Erythroblast (primary cell): ENCODE results near the gene NOM1.

Experiments used
- DNase-seq, 2 experiments: peaks; one replicate each; lab custom pipeline; 2025; lab: John Stamatoyannopoulos, UW
- GATA1 ChIP-seq: IDR thresholded peaks from 2 replicates; pipeline ENCODE4 v1.6.1; 2011; ENCODE audit warnings: low read depth, mild to moderate bottlenecking, control low read depth, low read length, moderate library complexity
- POLR2A ChIP-seq: IDR thresholded peaks from 2 replicates; pipeline ENCODE4 v1.6.1; 2011; ENCODE audit warnings: mild to moderate bottlenecking, low read length

Gene NOM1

DNA sequence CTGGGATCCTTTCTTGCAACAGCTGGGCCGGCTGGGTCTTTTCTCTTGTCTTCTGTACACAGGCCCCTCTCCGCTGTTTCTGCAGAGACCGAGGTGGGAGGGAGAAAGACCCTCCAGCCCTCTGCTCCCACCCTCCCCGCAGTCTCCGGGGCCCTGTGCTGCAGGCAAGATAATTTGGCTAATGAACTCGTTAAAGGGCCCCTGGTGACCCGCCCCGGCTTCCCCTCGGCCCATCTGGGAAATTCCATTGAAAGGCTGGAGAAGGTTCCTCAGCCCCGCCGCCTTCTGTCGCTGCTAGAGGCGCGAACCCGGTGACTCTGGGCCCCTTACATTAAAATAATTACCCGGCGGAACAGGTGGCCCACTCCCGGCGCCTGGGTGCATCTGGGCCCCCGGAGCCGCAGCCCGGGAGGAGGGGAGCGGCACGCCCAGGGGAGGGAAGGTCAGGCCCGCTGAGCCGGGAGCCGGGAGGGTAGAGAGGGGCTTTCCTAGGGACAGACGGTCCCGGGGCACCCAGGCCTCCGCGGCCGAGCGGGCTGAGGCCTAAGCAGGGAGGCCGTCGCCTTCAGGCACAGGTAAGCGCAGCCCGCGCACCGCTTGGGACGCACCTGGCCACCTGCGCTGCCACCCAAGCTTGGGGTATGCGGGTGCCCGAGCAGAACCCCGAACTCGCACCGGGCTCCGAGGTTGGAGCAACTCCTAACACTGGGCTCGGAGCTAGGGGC, 68.3 kb downstream of the NOM1 start:
- TF ChIP-seq POLR2A: no peak
- TF ChIP-seq GATA1: no peak
- DNase-seq: no peak

DNA sequence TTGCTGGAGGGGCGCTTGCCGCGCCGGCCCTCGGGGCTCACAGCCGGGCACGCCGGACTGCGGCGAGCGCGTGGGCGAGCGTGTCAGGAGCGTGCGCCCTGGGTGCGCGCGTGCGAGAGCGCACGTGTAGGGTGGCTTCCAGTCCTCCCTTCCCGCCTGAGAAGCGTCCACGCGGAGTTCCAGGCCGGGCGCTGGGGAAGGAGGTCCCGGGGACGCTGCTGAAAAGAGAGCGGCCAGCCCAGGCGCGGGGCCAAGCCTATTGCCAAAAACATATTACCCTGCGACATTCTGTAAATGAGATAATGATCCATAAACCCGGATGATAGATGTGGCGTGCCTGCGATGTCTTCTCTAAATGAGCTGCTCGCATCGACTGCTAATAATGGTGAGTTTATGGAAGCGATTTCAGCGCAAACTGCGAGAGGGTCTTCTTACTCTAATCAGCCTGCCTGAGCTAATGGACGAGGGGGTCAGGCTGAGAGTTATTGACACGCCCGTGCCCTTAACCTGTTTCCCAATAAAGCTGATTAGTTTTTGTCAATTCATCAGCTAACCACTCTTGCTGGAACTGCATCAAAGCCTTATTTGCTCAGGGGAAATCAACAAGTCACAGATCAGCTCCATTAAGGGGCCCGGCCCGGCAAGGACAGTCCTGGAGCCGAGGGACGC, 69.0 kb downstream of the NOM1 start:
- no peak for TF ChIP-seq GATA1
- no peak for TF ChIP-seq POLR2A
- no peak for DNase-seq

DNA sequence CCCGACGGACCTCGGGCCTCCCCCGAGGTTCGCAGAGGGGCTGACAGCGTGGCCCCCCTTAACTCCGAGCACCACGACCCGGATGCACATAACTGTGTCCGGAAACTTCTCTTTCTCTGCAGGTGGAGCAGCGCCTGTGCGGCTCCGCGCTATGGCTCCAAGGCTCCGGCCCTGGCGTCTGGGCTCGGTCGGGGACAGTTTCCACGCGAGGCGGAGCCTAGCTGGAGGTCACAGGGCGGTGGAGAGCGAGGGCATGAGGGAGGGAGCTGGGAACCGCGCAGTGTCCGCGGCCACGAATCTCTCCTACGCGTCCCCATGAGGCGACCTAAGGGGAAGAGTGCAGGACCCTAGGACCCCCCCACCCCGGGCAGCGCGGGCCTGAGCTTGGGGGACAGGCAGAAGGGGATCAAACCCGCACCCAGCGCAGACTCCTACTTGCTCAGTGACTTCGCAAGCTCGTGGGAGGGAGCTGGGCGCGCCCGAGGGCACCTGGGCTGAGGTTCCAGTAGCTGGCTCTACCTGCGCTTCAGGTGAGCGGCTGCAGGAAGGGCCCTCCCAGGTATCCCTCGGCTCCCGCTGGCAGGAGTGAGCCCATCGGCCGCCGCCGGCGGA, 69.6 kb downstream of the NOM1 start:
- TF ChIP-seq GATA1: no peak
- no peak for TF ChIP-seq POLR2A
- no peak for DNase-seq

DNA sequence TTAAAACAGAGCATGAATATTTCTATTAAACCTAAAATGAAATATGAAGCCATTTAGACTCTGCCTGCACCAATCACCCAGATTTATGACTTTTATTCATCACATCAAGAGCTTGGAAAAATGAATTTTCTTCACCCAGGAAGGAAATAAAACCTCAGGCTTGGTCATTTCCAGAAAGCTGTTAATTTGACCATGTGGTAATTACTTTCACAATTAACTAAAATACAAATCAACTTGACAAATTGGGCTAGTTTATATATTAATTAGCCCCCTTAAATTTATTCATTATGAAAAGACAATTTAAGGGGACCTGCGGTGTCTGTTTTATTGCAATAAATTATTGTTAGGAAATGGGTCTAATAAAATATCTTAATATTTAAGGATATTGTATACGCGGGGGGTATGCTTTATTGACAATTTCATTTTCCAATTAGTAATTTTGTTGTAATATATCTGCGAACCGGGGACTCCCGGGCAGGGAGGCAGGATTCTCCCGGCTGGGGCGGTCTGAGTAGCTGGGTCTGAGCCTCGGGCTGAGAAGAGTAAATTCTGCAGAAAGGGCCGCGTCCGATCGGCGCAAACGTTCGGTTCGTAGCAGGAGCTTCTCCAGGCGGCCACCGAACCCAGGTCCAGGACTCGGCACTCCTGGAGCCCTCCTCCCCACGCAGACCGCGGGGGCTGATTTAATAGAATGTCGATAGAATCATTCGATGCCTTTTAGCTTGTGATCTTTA, 70.4 kb downstream of the NOM1 start:
- DNase-seq: no peak

DNA sequence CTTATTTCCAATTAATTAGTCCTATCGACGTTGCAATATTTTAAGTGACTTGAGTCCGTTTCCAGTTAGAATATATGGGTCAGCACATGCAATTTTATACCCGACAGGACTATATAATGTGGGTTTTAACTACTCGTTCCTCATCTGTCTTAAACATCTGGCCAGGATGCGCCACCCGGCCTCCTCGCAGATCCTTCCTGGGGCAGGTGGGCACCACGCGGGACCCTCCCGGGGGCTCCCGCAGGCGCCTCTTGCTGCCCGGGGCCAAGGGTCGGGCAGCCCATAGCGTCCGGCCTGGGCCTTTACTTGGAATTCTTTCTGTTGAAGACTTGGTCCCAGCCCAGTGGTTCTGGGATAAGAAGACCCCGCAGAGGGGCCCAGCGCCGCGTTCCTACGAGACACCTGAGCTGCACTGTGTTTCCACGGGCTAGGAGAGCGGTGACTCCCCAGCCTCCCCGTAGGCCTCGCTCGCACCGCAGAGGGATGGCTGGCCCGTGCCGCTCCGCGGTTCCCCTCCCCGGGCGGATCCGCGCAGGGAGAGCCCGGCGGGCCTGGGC, 71.1 kb downstream of the NOM1 start:
- no peak for TF ChIP-seq GATA1
- no peak for TF ChIP-seq POLR2A
- DNase-seq: no peak

More for the DNA sequence above, 70.4 kb downstream of the NOM1 start:
- no peak for TF ChIP-seq GATA1
- TF ChIP-seq POLR2A: no peak

DNA sequence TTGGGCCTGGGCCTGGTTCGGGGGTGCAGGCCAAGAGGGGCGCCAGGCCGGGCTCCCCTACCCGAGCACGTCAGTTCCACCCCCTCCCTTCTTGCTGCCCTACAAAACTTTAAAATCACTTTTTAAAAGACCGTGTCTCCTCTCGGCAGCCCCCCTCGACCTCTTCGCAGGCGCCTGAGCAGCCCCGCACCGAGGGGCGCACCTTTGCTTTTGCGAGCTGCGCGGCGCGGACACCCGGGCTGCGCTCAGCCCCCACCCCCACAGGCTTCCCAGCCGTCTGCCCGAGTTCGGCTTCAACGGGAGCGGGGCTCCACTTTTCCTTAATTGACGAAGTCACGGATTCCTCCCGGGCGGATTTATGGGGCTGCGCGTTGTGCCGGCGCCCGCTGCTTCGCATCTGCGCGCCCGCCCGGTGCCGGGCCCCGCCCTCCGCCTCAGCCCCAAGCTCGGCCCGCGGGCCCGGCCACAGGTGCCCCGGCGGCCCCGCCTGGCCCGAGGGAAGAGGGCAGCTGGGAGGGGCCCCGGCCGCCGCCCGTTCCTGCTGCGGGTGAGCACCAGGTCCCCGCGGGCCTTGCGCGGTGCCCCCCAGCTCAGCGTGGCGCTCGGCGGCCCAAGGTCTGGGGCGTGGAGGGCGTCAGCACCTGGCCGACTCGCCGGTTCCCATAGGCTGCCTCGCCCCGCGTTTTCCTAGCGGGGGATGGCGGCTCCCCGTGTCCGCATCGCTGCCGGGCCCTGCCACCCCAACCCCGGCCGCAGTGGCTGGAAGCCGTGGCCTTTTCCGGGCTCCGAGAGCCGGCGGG, 71.8 kb downstream of the NOM1 start:
- no peak for DNase-seq
- TF ChIP-seq GATA1: no peak
- TF ChIP-seq POLR2A: no peak

DNA sequence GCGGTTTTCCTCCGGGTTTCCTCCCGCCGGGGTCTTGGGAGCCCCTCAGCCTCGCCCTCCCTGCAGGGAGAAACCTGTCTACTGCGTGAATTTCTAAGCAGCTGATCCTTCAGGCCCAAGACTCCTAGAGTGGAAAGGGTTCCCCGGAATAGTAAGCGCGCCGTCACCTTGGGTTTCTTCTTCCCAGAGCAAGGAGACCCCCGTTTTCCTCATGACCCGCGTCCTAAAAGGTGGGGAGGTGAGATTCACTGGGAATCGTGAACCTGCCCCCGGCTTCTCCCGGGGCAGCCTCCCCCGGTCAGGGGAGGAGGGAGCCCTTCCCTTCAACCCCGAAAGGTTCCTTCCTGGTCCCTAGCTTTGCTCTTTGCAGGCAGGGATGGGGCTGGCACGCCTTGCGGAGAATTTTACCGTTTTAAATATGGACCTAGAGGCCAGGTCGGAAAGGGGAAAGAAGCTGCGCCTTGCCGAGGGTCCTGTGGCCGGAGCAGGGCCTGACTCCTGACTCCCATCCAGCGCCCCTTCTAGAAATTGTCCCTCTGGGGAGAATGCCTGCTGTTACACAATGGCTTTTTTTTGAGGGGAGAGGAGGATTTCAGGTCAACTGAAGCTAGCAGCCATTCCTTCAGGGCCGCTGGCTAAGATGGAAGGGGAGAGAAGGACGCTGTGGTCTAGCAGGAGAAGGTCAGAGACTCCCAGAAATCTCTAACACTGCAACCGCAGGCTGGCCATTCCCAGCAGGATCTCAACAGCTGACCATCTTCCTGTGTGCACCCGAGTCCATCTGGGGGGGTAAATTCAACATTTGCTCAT, 72.6 kb downstream of the NOM1 start:
- TF ChIP-seq POLR2A (no peak), GATA1 (no peak)
- DNase-seq: no peak
